Measurements from ENCODE around the gene RTP5.
"Not testable (repeated sequence)": the region's sequence is repeated elsewhere in the genome, so short reads cannot be mapped to it uniquely, and the experiment has no call there.

RTP5 gene

DNA sequence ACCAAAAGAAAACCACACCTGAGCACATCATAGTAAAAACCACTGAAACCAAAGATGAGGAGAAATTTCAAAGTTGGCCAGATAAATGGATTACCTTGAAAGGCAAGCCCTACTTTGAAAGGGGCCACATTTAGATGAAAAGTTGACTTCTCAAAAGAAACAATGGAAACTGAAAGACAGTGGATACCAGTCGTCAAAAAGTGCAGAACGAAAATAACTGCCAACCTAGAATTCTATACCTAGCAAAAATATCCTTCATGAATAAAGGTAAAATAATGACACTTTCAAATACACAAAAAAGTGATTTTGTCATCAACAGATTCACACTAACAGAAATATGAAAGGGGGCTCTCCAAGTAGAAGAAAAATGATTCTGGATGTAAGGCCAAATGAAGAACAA, 42.1 kb upstream of the RTP5 start:
- Histone ChIP-seq H2AFZ (ENCODE audit: low read length) (no peak overlapping the region), H3K4me2 (ENCODE audit: low read depth, low read length, poor library complexity, severe bottlenecking) (no peak overlapping the region), H3K4me1 (ENCODE audit: insufficient read depth, low read length, poor library complexity, severe bottlenecking) (peaks cover 12% of the 10 kb centered on the region), H3K36me3 (ENCODE audit: insufficient read depth, low read length) (no peaks in the 10 kb centered on the region), H4K20me1 (ENCODE audit: insufficient read depth, low read length, poor library complexity, severe bottlenecking) (no peaks in the 10 kb centered on the region), H3K79me2 (ENCODE audit: insufficient read depth, low read length) (no peaks in the 10 kb centered on the region), H3K27me3 (ENCODE audit: insufficient read depth, low read length, poor library complexity, severe bottlenecking) (no peaks in the 10 kb centered on the region), H3K9me2 (replicated peaks; ENCODE audit: low read depth, low read length) (no peaks in the 10 kb centered on the region), H3K9ac (ENCODE audit: low read depth, low read length, poor library complexity, severe bottlenecking) (no peak overlapping the region), H3K4me3 (ENCODE audit: low read length, poor library complexity, severe bottlenecking) (no peak overlapping the region), H3K9me3 (ENCODE audit: insufficient read depth, low read depth, low read length) (peaks cover 12% of the 10 kb centered on the region; the same call in 1 of the 2 replicates), H3F3A (ENCODE audit: low read depth) (no peaks in the 10 kb centered on the region; the same call in 1 of the 2 replicates)
- TF ChIP-seq, protein P1, sequence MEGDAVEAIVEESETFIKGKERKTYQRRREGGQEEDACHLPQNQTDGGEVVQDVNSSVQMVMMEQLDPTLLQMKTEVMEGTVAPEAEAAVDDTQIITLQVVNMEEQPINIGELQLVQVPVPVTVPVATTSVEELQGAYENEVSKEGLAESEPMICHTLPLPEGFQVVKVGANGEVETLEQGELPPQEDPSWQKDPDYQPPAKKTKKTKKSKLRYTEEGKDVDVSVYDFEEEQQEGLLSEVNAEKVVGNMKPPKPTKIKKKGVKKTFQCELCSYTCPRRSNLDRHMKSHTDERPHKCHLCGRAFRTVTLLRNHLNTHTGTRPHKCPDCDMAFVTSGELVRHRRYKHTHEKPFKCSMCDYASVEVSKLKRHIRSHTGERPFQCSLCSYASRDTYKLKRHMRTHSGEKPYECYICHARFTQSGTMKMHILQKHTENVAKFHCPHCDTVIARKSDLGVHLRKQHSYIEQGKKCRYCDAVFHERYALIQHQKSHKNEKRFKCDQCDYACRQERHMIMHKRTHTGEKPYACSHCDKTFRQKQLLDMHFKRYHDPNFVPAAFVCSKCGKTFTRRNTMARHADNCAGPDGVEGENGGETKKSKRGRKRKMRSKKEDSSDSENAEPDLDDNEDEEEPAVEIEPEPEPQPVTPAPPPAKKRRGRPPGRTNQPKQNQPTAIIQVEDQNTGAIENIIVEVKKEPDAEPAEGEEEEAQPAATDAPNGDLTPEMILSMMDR (conservative IDR thresholded peaks at IDR 0.05; ENCODE audit: low read length), result no peak
- no peak for TF ChIP-seq EZH2phosphoT487 (IDR thresholded peaks at IDR 0.05; ENCODE audit: borderline replicate concordance)

DNA sequence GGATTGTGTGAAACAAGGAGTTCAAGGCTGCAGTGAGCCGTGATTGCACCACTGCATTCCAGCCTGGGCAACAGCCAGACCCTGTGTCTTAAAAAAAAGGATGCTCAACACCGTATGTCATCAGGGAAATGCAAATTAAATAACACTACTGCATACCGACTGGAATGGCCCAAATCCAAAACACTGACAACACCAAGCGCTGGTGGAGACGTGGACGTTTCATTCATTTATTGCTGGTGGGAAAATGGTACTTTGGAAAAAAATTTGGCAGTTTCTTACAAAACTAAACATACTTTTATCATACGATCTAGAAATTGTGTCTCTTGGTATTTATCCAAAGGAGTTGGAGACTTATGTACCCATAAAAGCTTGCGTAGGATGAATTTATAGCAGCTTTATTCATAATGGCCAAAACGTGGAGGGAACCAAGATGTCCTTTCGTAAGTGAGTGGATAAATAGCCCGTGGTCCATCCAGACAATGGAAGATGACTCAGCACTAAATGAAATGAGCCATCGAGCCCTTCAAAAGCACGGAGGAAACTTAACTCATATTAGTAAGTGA, 36.3 kb upstream of the RTP5 start:
- Histone ChIP-seq H3K36me3 (ENCODE audit: insufficient read depth, low read length) (no peaks in the 10 kb centered on the region), H3K9me2 (replicated peaks; ENCODE audit: low read depth, low read length) (no peaks in the 10 kb centered on the region), H3K4me1 (ENCODE audit: insufficient read depth, low read length, poor library complexity, severe bottlenecking) (peaks cover 19% of the 10 kb centered on the region), H3F3A (ENCODE audit: low read depth) (no peaks in the 10 kb centered on the region; the same call in 1 of the 2 replicates), H2AFZ (ENCODE audit: low read length) (no peak overlapping the region), H3K27me3 (ENCODE audit: insufficient read depth, low read length, poor library complexity, severe bottlenecking) (no peaks in the 10 kb centered on the region), H3K79me2 (ENCODE audit: insufficient read depth, low read length) (no peaks in the 10 kb centered on the region), H3K9ac (ENCODE audit: low read depth, low read length, poor library complexity, severe bottlenecking) (no peak overlapping the region), H3K4me2 (ENCODE audit: low read depth, low read length, poor library complexity, severe bottlenecking) (no peak overlapping the region), H3K4me3 (ENCODE audit: low read length, poor library complexity, severe bottlenecking) (no peak overlapping the region), H4K20me1 (ENCODE audit: insufficient read depth, low read length, poor library complexity, severe bottlenecking) (no peaks in the 10 kb centered on the region), H3K9me3 (ENCODE audit: insufficient read depth, low read depth, low read length) (no peaks in the 10 kb centered on the region)
- TF ChIP-seq EZH2phosphoT487 (IDR thresholded peaks at IDR 0.05; ENCODE audit: borderline replicate concordance), result no peak
- TF ChIP-seq, protein P1 (conservative IDR thresholded peaks at IDR 0.05; ENCODE audit: low read length), result no peak

DNA sequence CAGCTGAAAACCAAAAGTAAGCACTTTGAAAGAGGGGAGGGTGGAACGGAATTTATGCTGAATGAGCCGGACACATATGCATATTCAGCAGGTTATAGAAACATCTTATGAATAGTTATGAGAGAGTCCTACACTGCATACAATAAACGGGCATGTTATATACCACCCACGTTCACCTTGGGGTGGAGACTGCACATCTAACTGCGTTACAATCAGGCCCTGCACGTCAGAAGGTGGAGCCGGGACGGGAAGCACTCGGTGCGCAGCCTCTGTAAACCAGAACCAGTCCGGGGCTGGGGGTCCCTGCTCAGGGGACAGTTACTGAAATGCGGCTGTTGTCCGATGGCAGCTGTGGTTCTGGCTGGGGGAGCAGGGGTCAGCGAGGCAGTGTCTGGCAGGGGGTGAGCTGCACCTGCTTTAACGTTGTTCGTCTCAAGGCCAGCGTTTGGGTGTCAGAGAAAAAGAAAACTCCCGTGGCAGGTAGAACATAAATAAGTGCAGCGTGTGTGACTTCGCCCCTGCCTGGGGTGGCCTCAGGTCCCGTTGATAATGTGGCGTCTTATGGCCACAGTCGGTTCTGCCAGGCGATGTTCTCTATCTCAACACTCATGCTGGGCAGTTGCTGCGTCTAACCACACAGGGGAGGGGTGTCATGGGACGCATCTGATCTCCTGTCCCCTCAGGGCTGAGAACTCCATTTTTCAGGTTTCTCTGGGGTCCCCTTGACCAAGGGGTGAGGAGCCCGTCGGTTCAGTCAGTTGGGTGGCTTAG, 35.6 kb upstream of the RTP5 start:
- not testable (repeated sequence) for H3K4me3 ChIP-seq (ENCODE audit: low read length, poor library complexity, severe bottlenecking); H3F3A ChIP-seq (ENCODE audit: low read depth); H3K9ac ChIP-seq (ENCODE audit: low read depth, low read length, poor library complexity, severe bottlenecking); H3K9me2 ChIP-seq (replicated peaks; ENCODE audit: low read depth, low read length); H2AFZ ChIP-seq (ENCODE audit: low read length); H3K79me2 ChIP-seq (ENCODE audit: insufficient read depth, low read length); H4K20me1 ChIP-seq (ENCODE audit: insufficient read depth, low read length, poor library complexity, severe bottlenecking); H3K27me3 ChIP-seq (ENCODE audit: insufficient read depth, low read length, poor library complexity, severe bottlenecking); H3K4me2 ChIP-seq (ENCODE audit: low read depth, low read length, poor library complexity, severe bottlenecking); H3K9me3 ChIP-seq (ENCODE audit: insufficient read depth, low read depth, low read length); H3K36me3 ChIP-seq (ENCODE audit: insufficient read depth, low read length)
- H3K4me1 ChIP-seq (ENCODE audit: insufficient read depth, low read length, poor library complexity, severe bottlenecking), result peaks cover 19% of the 10 kb centered on the region

Measured in Loucy (cell line).